Stimulated activated CD4-positive, alpha-beta T cell treated with anti-CD3 and anti-CD28 coated beads, TNF-alpha, amount 100 ng/mL, for 4 hours (primary cell): ENCODE results near the gene KRTAP4-3.
"Not testable (repeated sequence)": the region's sequence is repeated elsewhere in the genome, so short reads cannot be mapped to it uniquely, and the experiment has no call there.

ENCODE experiments used
- DNase-seq, 3 experiments: peaks; one replicate each; pipeline ENCODE4 v3.0.0-alpha.2; 2020; ENCODE audit warnings: low read depth in 3 of 3

The KRTAP4-3 gene

DNA sequence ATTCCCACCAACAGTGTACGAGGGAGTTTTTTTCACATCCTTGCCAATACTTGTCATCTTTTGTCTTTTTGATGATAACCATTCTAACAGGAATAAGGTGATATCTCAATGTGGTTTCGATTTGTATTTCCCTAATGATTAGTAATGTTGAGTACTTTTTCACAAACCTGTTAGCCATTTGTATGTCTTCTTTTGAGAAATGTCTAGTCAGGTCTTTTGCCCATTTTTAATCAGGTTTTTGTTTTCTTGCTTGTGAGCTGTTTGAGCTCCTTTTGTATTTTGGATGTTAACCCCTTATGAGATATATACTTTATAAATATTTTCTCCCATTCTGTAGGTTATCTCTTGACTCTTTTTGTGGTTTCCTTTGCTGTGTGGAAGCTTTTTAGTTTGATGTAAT lies 16.5 kb downstream of the KRTAP4-3 start:
- no peak for DNase-seq

DNA sequence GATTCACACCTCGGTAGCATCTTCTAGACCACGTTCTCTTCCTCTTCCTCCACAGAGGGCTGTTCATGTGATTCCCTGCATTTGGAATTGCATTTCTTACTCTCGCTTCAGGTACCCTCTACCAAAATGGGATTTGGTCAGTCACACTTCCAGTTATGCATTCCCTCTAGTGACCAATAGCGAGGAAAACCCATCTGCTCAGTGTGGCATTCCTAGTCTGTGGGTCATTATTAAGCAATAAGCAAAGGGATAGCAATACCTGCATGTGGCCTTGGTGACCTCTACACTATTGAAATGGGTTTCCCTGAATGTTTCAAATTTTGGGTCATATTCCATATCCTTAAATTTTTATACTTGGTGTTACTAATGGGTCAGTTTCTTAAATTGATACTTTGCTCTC lies 18.0 kb downstream of the KRTAP4-3 start:
- DNase-seq = no peak

DNA sequence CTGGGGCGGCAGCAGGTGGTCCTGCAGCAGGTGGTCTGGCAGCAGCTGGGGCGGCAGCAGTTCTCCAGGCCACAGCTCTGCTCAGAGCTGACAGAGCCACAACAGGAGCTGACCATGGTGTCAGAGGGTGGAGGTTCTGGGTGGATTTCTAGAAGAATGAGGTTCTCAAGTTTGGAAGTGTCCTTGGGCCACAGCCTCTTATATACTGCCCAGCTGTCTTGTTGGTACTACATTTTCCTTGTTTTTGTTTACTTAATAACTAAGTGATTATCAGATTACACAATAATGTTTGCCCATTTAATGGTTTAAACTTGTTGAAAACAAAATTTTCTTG lies 18.4 kb downstream of the KRTAP4-3 start, which contains the start of gene KRTAP4-5:
KRTAP4-5 (minus strand) TSS at position 174 of the 334 bp plus-strand sequence; CDS start at position 116, 58 bp downstream.
- no peak for DNase-seq

- DNase-seq = not testable (repeated sequence)
These were observed 18.9 kb downstream of the KRTAP4-3 start for GRCh38 chr17:41148971-41149651.

- no peak for DNase-seq
These were observed 20.4 kb downstream of the KRTAP4-3 start for GRCh38 chr17:41147531-41148204.

DNA sequence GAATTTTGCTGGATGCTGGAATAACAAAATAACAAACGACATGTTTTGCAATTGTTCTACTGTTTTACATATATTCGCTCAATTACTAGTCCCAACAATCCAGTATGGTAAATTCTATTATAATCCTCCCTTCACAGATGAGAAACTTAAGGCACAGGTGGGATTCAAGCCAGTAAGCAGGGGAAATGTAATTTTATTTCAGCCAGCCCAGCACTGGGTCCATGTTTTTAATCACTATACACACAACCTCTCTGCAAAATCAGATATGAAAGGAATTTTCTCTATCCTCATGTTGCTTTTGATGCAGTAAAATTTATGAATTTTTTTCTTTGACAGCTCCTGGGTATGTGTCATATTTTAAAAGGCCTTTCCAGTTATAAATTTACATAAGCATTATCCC lies 22.8 kb downstream of the KRTAP4-3 start:
- DNase-seq = no peak

DNA sequence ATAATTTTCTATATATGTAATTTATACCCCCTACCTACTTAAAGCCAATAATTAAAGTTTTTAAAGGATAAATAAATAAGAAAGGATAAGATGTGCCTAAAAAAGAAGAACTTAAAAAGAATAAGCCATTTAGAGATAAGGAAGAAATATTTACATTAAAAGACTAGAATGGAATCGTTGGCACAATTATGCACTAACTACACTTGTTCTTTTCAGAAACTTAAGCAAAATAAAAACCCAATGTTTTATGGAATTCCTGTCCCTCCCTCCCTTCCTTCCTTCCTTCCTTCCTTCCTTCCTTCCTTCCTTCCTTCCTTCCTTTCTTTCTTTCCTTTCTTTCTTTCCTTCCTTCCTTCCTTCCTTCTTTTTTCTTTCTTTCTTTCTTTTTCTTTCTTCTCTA lies 23.2 kb downstream of the KRTAP4-3 start:
- no peak for DNase-seq

DNA sequence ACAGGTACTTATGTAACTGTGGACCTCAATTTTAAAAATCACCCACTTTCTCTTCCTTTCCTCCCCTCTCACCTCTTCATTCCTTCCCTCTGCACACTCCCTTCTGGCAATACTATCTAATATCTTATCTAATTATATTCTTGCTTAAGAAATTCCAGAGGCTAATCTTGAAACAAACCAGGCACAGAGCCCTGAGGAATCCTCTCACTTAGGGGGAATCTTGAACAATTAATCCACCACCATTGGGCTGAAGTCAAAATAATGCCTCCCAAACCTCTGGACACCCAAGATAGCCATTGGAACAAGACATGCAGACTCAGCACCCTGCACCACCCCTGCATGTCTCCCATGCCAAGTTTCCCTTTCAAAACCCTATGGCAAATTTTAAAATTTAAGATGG lies 26.7 kb downstream of the KRTAP4-3 start:
- no peak for DNase-seq

- DNase-seq = no peak
These were observed 27.5 kb downstream of the KRTAP4-3 start, which contains the start of gene KRTAP4-6 for GRCh38 chr17:41140360-41141131. Gene KRTAP4-6, minus strand, starts transcription at chr17:41140544. Its CDS starts 57 bp downstream, at chr17:41140487.

DNA sequence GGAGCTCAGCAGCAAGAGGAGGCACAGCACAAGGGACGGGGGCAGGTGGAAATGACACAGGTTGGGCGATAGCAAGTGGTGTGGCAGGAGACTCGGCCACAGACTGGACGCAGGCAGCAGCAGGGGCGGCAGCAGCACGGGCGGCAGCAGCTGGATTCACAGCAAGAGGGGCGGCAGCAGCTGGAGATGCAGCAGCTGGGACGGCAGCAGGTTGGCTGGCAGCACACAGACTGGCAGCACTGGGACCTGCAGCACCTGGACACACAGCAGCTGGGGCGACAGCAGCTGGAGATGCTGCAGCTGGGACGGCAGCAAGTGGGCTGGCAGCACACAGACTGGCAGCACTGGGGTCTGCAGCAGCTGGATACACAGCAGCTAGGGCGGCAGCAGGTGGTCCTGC lies 28.2 kb downstream of the KRTAP4-3 start:
- DNase-seq = not testable (repeated sequence)

DNA sequence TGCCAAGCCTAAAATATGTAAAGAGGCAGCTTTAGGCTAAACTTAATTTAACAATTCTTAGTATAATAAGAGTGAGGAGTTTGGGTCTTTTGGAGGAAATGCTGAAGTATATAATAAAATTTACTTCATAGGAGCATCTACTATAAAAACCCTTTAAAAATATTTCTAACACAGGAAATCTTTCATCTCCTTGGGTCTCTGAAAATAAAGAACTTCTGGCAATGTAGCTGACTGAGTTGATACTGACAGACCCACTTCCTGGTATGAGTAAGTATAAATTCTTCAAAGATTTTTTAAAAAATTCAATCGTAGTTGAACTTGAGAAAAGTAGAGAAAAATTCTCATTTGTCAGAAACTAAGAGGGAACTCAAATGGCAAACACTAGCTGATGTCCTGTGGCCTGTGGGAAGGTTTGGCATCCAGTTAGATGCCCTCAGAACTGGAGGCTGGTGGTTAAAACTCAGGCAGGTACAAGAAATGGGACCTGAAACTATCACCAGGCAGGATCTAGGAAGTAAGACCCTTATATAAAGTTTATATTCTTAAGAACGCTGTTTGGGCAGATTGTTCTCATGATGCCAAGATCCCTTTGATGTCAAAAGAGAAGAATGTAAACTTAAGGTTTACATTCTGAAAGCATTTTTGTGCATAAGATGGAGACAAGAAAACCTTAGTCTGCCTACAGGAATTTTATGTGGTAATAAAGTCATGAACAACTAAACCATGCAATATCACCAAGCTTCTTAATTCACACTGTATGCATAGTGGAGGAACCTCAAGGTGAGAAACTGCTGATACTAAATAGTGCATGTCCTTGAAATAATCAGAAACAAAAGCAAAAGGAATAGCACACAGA lies 33.9 kb downstream of the KRTAP4-3 start:
- DNase-seq = no peak

DNA sequence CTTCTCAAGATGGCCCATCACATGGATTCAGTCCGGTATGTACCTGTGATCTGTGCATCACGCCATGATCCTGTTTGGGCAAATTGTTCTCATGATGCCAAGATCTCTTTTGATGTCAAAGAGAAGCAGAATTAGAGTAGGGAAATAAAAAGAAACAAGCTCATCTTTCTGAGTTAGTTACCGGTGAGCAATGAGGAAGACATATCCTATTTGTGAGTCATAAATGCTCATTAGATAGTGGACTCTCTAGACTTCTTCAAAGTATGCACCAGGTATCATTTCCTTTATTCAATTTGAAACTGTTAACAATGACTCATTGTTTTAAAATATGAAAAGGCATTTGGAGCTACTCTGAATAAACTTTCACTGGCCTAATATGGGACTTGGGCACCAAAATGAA lies 36.0 kb downstream of the KRTAP4-3 start:
- no peak for DNase-seq

DNA sequence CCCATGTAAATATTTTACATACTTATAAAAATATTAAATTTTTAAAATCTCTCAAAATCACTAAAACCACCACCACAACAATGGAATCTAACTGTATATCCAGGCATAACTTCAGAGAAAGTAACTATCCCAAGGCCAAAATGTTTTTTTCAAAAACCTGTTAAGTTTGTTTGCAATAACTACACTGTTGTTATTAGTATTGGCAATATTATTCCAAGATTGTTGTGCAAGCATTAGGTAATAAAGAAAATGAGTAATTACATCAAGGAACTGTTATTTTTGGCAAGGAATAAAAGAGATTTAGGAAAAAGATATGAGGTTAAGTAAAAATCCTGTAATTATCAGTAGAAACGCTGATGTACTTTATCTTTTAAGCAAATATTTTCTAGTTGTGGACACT lies 40.6 kb downstream of the KRTAP4-3 start:
- no peak for DNase-seq

GRCh38 chr17:41126412-41126811 lies 41.6 kb downstream of the KRTAP4-3 start:
- no peak for DNase-seq

DNA sequence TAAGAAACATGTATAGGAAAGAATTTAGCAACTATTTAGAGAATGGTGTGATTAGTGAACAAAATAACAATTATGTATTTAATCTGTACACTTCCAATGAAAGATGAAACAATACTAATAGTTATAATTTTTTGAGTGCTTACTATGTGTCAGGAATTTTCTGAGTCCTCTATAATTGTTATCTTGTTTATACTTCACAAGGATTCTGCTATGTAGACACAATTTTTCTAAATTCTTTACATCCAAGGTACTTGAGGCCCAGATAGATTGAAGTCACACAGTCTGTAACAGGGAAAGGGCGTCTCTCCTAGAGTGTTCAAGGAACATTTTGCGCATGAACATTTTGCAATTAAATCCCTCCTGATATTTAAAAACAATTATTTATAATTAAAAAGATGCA lies 43.0 kb downstream of the KRTAP4-3 start:
- DNase-seq = no peak

GRCh38 chr17:41123991-41124371 lies 44.0 kb downstream of the KRTAP4-3 start, which contains the start of gene KRTAP4-12:
Gene KRTAP4-12, minus strand, starts transcription at chr17:41124182. Its CDS starts 60 bp downstream, at chr17:41124122.
- not testable (repeated sequence) for DNase-seq

- DNase-seq = not testable (repeated sequence)
These were observed 44.6 kb downstream of the KRTAP4-3 start for GRCh38 chr17:41123292-41123990.

GRCh38 chr17:41121742-41122141 lies 46.3 kb downstream of the KRTAP4-3 start:
- no peak for DNase-seq

DNA sequence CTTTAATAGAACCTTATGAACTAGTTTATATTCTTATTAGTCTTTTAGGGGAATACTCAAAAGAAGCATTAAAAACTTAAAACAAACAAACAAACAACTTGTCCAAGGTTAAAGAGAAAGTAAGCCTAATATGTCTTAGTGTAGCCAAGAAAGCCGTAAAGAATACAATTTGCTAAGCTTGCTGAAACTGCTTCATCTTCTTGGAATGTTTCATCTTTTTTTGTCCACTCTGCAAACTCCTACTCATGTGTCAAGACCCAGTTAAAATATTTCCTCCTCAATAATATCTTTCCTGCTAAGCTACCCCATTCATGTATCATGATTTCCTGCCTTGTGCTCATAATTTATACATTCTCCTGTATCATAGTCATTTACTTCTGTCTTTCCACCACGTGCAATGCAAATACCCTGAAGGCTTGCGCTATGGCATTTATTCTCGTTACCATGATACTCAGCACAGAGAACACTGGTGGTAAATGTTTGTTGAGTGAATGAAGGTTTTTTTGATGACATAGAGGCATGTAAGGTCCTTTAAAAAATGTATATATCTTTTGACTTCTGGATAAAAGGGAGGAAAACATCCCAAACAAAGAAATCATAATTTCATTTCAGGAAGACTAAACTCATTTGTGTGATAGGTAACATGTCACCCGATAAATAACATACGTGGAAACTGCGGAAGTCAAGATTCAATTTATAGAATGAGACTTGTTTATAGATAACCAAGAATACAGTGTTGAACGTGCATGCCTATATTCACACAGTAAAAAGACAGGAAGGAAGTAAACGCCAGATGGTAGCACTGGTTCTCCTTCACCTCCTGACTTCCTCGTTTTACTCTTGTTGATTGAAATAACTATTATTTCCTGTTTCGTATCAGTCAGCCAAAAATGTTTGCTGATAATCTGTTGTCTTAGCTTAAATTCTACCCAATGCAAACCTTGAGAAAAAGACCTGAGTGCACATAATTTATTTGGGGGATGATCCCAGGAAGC lies 48.0 kb downstream of the KRTAP4-3 start:
- not testable (repeated sequence) for DNase-seq

- no peak for DNase-seq
These were observed 49.3 kb downstream of the KRTAP4-3 start for GRCh38 chr17:41118721-41119120.
